NCI-H2227 (cell line): Measurements from ENCODE around the gene TMEM89.

Source experiments
- DNase-seq: peaks from one replicate; lab custom pipeline; 2025; ENCODE audit not compliant: unreplicated experiment; lab: John Stamatoyannopoulos, UW

TMEM89 gene

GRCh38 chr3:48621461-48621869 lies at the start of gene TMEM89:
Gene TMEM89 (minus strand): TSS chr3:48621769. CDS start chr3:48621756, 13 bp downstream.
- no peak for DNase-seq

GRCh38 chr3:48664929-48665328 lies 43.4 kb upstream of the TMEM89 start:
- no peak for DNase-seq

- no peak for DNase-seq
These were observed 42.7 kb upstream of the TMEM89 start for GRCh38 chr3:48664313-48664644.

GRCh38 chr3:48663489-48664312 lies 42.1 kb upstream of the TMEM89 start:
- peak; percentile 94 for DNase-seq

GRCh38 chr3:48662753-48663488 lies 41.4 kb upstream of the TMEM89 start, which contains the start of gene CELSR3:
Gene CELSR3 (minus strand): TSS chr3:48662886. CDS start chr3:48662634, 252 bp downstream.
- DNase-seq, result peak; percentile 91

- DNase-seq, result no peak
These were observed 40.7 kb upstream of the TMEM89 start for GRCh38 chr3:48662145-48662752.

- no peak for DNase-seq
These were observed 40.1 kb upstream of the TMEM89 start for GRCh38 chr3:48661501-48662144.

- no peak for DNase-seq
These were observed 39.3 kb upstream of the TMEM89 start for GRCh38 chr3:48660800-48661400.

GRCh38 chr3:48656841-48657281 lies 35.3 kb upstream of the TMEM89 start:
- no peak for DNase-seq

GRCh38 chr3:48656061-48656840 lies 34.7 kb upstream of the TMEM89 start:
- no peak for DNase-seq

- no peak for DNase-seq
These were observed 34.0 kb upstream of the TMEM89 start for GRCh38 chr3:48655606-48656005.

- no peak for DNase-seq
These were observed 33.5 kb upstream of the TMEM89 start for GRCh38 chr3:48655063-48655462.

GRCh38 chr3:48652923-48653715 lies 31.6 kb upstream of the TMEM89 start:
- no peak for DNase-seq

- DNase-seq, result no peak
These were observed 30.2 kb upstream of the TMEM89 start for GRCh38 chr3:48651771-48652170.

- DNase-seq, result no peak
These were observed 29.2 kb upstream of the TMEM89 start for GRCh38 chr3:48650723-48651122.

- DNase-seq, result no peak
These were observed 26.8 kb upstream of the TMEM89 start for GRCh38 chr3:48648188-48648850.

GRCh38 chr3:48647714-48648113 lies 26.1 kb upstream of the TMEM89 start:
- DNase-seq, result no peak

GRCh38 chr3:48644898-48645760 lies 23.6 kb upstream of the TMEM89 start:
- DNase-seq, result no peak
